Stimulated activated CD4-positive, alpha-beta T cell treated with anti-CD3 and anti-CD28 coated beads, TNF-alpha, amount 100 ng/mL, for 1 hour (primary cell): ENCODE data around the gene CENPO.
"Not testable (repeated sequence)": the region's sequence is repeated elsewhere in the genome, so short reads cannot be mapped to it uniquely, and the experiment has no call there.

Experiments
- DNase-seq, 3 donors: peaks; one replicate each; pipeline ENCODE4 v3.0.0-alpha.2; 2020; ENCODE audit warnings: low read depth in 3 of 3, low spot score in 1 of 3

Gene CENPO

DNA sequence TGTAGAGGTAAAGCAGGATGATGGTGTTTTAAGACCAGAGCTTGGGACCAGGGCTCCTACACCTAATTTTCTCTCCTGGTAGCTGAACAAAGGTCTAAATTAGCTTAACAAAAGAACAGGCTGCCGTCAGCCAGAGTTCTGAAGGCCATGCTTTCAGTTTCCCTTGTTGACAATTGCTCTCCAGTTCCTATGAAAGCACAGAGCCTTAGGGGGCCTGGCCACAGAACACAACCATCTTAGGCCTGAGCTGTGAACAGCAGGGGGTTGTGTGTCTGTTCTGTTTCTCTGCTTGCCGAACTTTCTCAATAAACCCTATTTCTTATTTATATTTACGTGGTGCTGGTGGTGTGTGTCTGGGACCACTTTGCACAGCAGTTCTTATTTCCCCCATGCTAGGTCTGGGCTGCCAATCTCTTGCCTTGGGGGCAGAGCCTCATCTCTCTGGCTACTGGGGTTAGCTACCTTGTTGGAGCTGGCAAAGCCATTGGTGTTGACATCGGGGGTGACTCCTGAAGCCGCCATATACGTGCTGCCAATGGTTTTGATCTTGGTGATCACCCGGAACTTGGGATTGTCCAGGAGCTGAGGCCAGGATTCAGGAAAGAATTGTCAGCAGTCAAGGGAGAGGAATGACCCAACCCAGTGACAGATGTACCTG lies 29.0 kb downstream of the CENPO start:
- no peak for DNase-seq

DNA sequence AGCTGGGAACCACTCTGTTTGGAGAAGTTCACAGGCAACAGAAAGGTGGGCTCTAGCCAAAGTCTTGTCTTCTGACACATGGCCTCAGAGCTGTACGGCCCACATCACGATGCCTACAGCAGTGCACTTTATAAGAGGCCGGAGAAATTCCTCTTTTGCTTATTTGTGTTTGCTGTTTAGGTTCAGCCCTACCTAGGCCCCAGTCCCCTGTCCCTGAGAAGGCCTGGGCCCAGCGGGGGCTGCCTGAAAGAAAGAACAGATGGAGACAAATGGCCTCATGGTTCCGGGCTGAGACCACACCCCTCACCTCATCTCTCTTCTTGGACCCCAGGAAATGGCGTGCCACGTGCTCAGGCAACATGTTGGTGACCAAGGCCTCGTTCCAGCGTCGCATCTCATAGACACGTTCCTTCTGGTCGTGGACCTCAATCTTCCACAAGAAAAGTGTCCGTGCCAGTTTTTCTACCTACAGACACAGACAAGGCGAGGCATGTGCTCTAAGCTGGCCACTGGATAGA lies 30.9 kb downstream of the CENPO start:
- DNase-seq: no peak

DNA sequence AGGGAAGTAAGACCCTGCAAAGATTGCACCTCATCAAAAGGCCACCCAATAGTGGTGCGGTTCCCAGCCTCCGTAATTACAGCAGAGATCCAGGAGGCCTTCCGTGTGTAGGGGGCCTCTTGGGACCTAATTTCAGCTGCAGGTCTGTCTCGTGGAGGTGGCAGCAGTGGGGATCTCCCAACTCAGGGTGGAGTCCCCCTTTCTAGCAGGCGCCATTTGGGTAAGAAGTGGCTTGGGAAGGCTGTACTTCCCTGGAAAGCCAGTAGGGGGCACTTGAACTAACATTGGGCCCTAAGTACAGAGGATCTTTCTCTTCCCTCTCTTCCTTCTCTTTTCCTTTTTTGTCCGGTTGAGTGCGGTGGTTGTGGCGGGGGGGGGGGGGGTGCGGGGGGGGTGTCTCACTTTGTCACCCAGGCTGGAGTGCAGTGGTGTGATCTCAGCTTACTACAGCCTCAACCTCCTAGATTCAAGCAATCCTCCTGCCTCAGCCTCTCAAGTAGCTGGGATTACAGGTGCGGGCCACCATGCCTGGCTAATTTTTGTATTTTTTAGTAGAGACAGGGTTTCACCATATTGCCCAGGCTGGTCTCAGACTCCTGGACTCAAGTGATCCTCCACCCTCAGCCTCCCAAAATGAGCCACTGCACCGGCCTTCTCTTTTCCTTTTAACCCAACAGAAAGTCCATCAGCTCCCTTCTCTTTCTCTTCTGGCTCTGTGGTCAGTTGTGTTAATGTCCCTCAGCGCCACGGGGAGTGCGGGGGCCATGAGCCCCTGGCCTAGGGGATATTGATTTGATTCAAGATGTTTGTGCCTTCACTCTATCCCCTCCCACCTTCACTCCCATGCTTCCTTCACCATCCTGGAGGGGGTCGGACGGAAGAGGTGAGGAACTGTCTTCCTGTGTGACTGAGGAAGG lies 32.0 kb downstream of the CENPO start:
- DNase-seq: no peak

DNA sequence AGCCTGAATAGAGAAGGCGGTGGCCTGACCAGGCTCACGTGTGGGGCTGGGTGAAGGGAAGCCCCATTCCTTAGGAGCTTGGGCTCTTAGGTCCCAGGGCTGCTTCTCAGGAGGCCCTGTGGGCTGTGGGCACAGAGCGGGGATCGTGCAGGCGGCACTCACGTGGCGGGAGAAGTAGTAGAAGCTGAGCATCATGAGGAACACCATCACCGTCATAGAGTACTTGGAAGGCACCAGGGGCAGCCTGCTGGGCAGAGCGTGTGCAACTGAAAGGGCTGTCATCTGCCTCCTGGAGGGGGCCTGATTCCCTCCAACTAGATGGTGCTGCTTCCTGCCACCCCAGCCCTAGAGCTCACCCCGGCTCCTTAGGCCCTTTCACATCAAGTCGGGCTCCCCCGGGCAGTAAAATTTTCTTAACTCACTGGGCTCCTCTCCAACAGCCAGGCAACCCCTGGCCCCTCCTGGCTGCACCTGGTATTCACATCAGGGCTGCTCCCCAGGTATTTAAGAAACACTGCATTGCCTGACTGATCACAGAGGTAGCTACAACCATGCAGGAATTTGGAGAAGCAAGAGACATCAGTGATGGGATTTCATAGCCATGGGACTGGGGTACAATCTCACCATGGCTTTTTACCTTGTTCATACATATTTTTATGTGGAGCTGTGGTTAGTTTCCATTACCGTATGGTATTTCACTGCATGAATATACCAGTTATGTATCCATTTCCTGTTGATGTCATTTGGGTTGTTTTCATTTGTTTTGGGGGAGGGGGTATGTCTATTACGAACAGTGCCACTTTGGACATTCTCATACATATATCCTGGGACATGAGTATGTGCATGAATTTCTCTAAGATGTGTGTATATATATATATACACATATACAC lies 32.9 kb downstream of the CENPO start:
- DNase-seq: no peak

DNA sequence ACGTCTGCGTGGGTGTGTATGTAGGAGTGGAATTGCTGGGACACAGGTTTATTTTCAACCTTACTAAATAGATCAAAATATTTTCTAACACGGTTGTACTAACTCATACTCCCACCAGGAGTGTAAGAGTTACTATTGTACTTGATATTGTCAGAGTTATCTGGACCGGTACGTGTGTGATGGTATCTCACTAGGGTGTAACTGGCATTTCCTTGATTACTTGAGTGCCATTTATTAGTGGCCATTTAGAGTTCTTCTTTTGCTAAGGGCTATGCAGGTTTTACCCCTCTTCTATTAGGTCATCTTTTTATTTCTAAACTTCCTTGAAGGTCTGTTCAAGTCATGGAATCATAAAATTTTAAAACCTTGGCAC lies 33.5 kb downstream of the CENPO start:
- no peak for DNase-seq

DNA sequence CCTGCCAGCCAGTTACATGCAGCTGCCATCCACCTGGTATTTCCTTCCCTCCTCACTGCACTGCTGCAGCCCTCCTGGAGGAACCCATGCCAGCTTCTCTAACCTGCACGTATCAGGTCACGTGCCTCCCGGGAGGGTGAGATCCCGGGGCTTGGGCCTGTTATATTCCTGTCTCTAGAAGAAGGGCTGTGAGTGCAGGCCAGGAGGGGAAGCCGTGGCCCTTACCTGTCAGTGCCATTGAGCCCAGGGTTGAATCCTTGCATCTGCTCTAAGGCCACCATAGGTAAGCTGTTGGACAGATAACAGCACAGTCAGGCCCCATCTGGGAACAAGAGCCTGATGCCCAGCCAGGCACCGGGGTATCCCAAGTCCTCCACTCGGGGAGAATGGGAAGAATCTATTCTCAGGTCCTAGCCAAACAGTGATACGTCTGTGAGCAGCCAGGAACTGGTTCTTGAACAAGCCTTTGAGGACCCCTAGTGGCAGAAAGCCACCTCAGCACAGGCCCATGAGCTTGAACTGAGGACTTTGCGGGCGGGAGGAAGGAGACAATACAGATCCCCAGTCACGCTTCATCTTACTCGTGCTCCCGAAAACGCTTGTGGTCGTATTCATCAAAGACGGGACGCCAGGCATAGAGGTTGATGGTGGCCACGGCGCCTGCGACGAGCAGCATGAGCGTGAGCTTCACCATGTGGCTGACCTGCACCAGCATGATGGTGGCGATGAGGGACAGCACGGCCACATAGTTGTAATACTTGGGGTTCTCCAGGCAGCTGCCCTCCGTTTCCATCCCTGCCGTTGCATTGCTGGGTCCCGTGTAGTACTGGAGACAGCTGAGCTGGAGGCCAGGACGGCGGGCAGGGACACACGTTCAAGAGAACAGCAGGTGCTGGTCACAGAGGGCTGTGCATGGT lies 34.4 kb downstream of the CENPO start:
- DNase-seq: peak; percentile 34 to 46 (median 42)

DNA sequence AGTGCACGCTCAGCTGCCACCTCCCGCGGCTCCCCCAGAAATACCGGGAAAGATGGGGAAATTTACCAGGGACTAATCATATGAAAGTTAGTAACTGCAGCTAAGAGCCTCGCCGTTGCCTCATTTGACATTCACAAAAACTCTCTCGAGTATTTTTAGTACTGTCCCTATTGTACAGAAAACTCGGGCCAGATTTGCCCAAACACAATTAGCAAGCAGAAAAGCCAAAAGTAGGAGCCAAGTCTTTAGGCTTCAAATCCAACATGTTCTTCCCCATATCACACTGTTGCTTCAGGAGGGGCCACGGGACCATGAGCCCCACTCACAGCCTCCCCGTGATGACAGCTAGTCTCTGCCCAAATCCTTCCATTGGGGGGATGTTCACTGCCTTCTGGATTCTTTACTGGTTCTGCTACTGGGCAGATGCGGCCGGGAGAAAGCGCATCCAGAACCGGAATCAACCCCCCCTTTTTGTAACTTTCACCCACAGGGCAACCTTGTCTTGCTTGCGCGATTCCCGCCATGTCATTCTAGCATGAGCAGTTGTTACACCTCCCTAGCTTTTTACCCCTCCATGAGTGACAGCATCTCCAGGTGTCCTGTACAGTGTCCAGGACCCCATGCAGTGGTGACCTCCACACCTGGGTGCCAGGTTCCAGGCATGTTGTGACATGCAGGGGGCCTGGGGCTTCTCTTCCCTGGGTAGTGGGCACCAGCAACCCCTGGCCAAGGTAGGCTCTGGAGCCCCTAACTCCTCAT lies 35.2 kb downstream of the CENPO start:
- DNase-seq: no peak

DNA sequence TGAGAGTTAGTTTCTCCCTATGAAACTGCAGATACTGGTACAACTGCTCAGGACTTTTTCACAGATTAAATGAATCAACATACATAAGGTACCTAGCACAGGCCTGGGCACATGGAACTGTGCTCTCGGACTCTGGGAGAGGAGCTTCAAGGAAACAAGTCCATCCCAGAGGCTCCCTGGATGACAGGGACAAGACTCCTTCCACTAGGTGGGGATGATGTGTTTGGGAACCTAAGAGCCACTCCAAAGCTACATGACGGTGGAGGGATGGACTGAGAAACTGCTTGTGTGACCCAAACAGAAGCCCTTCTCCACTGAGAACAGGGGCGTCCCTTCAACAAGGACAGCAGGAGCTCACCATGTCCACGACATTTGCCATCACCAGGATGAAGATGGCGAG lies 37.1 kb downstream of the CENPO start:
- no peak for DNase-seq

DNA sequence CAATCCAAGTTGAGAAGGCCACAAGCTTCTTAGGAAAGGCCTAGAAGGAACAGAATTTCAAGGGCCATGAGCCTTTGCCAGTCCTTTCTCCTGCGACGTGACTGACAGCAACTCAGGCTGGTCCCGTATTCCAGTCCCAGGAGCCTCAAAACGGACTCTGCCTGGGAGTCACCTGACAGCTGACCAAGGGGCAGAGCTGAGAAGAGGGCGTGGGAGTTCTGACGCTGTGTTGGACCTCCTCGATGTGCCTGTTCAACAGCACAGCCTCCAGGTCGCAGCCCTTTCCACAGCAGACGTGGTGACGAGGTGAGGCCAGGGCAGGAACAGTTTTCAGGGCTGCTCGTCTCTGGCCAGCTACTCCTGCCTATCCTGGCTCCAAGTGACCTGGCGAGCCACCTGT lies 37.6 kb downstream of the CENPO start:
- DNase-seq: no peak

DNA sequence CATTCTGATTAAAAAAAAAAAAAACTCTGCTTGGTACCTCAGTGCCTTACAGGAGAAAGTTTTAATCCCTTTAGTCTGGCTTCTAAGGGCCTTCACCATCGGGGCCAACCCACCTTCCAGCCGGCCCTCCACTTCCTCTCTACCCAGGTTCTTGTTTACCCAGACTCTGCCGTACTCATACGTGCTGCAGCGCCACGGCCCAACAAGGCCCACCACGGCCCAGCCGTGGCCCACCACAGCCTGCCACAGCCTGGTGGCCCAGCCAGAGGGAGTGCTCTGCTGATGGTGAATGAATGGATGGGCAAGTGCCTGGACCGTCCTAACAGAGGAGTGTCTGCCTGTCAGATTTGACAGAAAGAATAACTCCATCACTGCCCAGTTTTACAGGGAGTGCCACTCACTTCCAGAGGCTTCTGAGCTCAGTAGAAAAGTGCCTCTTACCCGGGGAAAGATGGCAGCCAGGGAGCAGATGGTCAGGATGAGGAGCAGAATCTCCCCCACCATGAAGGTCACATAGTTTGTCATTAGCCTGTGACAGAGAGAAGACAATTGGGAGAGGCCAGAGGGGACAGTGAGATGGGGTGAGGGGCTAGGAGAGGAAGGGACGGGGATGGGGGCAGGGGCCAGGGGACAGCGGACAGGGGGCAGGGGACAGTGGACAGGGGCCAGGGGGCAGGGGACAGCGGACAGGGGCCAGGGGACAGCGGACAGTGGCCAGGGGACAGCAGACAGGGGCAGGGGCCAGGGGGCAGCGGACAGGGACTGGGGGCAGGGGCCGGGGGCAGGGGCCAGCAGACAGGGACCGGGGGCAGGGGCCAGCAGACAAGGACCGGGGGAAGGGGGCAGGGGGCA lies 38.2 kb downstream of the CENPO start:
- no peak for DNase-seq

DNA sequence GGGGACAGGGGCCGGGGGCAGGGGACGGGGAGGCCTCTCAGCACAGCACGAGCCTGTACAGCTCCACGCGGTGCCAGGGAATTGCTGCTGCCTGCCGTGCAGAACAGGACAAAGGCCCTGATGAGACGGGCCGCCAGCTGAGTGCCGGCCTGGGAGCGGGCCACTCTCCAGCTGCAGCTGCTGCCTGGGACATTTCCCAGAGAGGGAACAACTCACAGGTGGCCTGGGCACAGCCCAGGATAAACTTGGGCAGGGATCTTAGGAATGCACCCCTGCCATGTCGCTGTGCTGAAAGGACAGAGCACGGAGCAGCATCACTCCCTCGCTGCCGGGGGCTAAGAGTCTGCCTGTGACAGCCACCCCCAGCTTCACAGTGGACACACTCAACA lies 38.8 kb downstream of the CENPO start:
- no peak for DNase-seq

DNA sequence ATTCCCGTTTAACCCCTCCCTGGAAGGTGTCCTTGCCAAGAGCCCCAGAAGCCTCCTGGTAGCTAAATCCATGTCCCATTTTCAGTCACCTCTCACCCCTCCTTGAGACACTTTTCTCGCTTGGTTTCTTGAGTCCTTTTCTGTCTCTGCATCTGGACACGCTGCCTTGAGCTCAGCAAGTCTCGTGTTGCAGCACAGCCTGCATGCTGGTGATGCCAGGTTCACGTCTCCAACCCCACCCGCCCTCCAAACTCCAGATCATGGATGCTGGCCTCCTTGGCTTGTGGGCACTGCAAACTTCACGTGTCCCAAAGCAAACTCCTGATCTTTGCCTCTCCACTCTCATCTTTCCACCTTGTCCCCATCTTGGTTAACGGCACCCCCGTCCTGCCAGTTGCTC lies 39.3 kb downstream of the CENPO start:
- DNase-seq: no peak

DNA sequence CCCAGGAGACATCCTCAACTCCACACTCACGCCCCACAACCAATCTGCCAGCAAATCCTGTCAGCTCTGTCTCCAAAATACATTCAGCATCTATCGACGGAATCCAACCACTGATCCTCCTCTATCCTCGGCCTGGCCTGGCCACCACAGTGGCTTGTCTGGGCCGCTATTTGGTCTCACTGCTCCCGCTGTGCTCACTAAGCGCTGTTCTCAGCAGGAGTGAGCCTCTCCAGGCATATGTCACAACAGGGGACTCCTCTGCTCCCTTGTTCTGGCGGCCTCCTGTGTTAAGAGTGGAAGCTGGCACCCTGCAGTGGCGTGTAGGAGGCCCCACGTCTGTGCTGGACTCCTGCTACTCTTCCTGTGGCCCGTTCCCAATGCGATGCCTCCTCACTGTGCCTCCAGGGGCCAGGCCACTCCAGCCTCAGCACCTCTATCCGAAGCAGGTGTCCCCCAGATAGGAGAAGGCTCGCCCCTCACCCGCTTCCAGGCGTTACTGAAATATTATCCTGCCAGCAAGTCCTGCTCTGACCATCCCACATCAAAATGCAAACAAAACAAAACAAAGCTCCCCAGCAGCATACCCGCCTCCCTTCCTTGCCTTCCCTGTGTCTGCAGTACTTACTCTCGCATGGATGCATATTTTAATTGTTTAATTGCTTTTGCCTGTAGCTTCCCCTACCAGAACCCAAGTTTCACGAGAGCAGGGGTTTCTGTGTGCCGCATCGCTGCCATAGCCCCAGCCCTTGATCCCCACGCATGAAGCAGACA lies 39.9 kb downstream of the CENPO start:
- DNase-seq: no peak

DNA sequence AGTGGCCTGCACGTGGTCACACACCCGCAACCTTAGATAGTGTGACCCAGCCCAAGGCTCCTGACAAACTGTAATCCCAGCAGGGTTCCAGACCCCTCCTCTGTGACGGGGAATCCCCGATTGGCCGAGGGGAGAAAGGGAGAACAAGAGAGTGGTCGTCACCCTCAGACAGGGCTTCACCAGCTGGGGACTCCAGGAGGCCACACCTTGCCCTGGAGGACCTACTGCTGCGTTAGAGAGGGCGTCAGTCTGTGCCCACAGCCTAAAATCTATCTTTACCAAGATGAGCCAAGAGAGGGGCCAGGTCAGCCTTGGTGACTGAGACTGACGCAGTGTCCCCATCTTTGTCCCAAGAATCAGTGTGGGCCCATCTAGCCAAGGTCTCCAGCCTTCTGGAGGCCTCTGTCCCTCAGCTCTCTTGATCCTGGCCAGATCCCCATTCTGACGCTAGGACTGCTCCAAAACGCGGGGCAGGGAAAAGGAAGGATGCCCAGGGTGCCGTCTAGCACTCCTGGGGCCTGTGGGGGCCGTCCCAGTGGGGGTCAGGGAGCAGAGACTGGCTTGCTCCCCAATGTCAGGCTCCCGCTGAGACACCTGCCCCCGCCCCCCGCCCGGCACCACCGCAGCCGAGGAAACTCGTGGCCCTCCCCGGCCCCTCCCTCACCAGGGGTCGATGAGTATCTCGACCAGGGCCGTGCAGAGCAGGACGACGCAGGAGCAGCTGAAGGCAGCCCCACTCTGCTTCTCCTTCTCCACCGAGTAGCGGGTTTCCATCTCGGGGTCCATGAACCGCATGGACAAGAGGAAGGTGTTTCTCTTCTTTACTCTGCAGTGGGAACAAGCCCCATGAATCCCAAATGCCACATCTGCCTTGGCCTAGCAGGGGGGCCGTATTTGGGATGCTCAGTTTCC lies 40.9 kb downstream of the CENPO start:
- DNase-seq: no peak

DNA sequence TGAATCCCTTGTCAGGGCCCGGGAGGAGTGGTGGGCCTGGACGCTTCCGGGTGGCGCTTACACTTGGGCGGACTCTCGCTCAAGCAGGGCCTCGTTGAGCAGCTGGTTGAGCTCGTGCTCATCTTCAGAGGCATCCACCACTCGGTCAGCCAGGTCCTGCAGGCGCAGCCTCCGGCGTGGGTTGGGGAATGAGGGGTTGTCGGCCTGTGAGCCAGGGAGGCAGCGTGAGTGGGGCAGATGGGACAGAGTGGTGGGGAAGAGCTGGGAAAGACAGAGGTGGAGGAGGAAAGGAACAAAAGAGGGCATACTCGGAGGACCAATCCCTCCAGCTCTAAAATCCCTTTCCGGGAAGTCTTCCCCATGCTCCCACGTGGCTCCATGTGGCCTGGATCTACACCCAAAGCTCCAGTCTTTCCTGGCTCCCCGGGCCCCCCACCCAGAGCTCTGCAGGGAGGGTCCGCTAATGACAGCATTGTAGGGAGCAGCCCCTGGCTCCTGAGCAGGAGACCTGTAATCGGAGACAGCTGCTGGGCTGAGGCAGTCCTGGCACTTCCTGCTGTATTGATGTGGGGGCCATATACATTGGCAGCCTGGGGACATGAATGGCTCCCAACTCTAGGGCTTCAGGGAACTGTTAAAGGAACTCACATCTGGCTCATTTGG lies 41.6 kb downstream of the CENPO start:
- no peak for DNase-seq

DNA sequence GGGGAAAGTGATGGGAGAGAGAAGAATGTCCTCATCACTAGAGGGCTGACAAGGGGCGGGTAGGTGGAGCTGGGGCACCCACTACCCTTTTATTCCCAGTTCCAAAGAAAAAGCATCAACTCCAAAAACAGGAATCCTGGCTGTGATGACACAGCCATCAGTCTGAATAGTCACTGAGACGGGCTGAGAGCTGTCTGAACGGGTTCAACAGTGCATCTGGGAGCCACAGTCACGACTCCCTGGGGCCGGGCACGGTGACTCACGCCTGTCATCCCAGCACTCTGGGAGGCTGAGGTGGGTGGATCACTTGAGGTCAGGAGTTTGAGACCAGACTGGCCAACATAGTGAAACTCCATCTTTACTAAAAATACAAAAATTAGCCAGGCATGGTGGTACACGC lies 42.2 kb downstream of the CENPO start:
- DNase-seq: not testable (repeated sequence)
